Naive thymus-derived CD8-positive, alpha-beta T cell (primary cell): Measurements from ENCODE around the gene SCN4B. TPM values are rescaled to one million over a fixed set of nuclear protein-coding genes. Genes with fewer than 3 reads are reported as not detected.

Source experiments
- ATAC-seq, 2 donors: fragments of 150-1000 bp; cut with Tn5 transposase in 1 of 2; sonication (Bioruptor Pico), chemical (Tn5 transposase) in 1 of 2; 1 replicate in 1 of 2; 2 replicates in 1 of 2; pipeline ENCODE4 v1.10.0; 2021; ENCODE audit warnings: mild to moderate bottlenecking in 2 of 2, moderate library complexity in 2 of 2
- POLR2A ChIA-PET: fragments of 350-600 bp; sonication (Branson Sonifier 250); formaldehyde crosslinking; loops from one replicate; lab custom pipeline; 2021; ENCODE audit warnings: antibody characterized with exemption; lab: Charles Lee
- DNase-seq, 10 donors: peaks; one replicate each; pipeline versions ENCODE4 v3.0.0 to v3.0.0-alpha.2; 2020 to 2022
- H3K27ac Mint-ChIP-seq, 10 donors: one replicate each; pipeline ENCODE4 v1.8.0; 2020 to 2022; ENCODE audit warnings: mild to moderate bottlenecking in 10 of 10, mixed read lengths in 10 of 10, moderate library complexity in 4 of 10, inconsistent platforms in 1 of 10
- H3K27me3 Mint-ChIP-seq, 5 donors: one replicate each; pipeline ENCODE4 v1.8.0; 2021 to 2022; ENCODE audit warnings: mixed read lengths in 5 of 5
- H3K36me3 Mint-ChIP-seq, 3 donors: one replicate each; pipeline ENCODE4 v1.8.0; 2020 to 2022; ENCODE audit warnings: mixed read lengths in 3 of 3, mild to moderate bottlenecking in 2 of 3, inconsistent platforms in 1 of 3
- H3K4me1 Mint-ChIP-seq, 4 donors: one replicate each; pipeline ENCODE4 v1.8.0; 2021 to 2022; ENCODE audit warnings: mixed read lengths in 4 of 4
- H3K4me3 Mint-ChIP-seq, 10 donors: one replicate each; pipeline ENCODE4 v1.8.0; 2020 to 2022; ENCODE audit warnings: mild to moderate bottlenecking in 10 of 10, mixed read lengths in 10 of 10, moderate library complexity in 6 of 10, inconsistent platforms in 1 of 10
- H3K9me3 Mint-ChIP-seq, 9 donors: one replicate each; pipeline ENCODE4 v1.8.0; 2020 to 2022; ENCODE audit warnings: mixed read lengths in 9 of 9, mild to moderate bottlenecking in 3 of 9, inconsistent platforms in 1 of 9, moderate library complexity in 1 of 9
- polyA plus RNA-seq, 3 donors: library from polyadenylated mRNA; unstranded; fragments of 300-500 nt; fragmentation: Illumina TruSeq; gene quantifications; one replicate each; pipeline ENCODE4 v1.2.3, GENCODE V29; 2021
- total RNA-seq, 8 experiments: library from RNA in 2 of 8; stranded (reverse) in 2 of 8; gene quantifications; one replicate each; pipeline ENCODE4 v1.2.3 and lab custom pipeline; 2021 to 2026

Gene SCN4B
- total and polyA plus RNA-seq, 5 experiments from 2014 or later: not detected

- Mint-ChIP-seq H3K27me3 (peaks cover 29 to 71% (median 47%) of the 10 kb centered on the region in 5 donors), H3K36me3 (no peaks in the 10 kb centered on the region), H3K4me1 (peaks cover 12 to 25% (median 17%) of the 10 kb centered on the region in 4 donors), H3K4me3 (peak overlapping the region in 2 of 10 donors; percentile 41 to 58), H3K27ac (no peak overlapping the region), H3K9me3 (no peaks in the 10 kb centered on the region)
- DNase-seq: peak in 6 of 10 donors; percentile 9 to 48 (median 22)
- POLR2A ChIA-PET: interaction anchor here (0.9 kb wide), 1 partner anchor 17 kb away, joined by 3 read pairs; no protein-coding TSS in a partner anchor
- ATAC-seq: peak; percentile 67 to 80
Observed at GRCh38 chr11:118156531-118157185, 4.0 kb upstream of the SCN4B start.

DNA sequence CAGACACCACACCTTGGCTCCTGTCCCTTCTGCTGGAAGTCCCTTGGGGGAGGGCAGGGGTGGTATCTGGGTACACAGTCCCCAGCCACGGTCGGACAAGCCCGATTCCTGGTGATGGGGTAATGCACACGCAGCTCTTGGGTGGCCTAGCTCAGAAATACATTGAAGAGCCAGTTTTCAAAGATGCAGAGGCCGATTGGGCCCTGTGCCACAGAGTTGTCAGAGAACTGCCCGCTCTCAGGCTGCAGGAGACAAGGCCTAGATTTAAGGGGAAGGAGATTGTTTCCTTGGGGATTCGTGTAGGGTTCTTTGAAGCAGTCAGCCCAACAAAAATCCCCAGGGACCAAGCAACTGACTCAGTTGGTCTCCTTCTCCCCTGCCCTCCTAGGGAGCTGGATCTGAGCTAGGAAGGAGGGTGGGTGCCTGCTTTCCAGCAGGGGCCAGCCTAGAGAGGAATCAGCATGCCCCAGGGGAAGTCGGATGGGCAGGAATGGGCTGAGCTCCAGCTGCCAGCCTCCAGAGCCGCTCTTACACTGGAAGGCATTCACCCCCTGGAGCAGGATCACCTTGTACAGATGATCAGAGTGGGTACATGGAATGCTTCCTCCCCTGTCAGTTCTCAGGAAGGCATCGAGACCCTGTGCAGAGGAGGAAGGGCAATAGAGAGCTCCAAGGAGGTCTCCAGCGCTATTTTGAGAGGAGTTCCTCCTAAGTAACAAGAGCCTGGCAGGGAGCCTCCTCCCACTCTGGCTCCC is 3.3 kb upstream of the SCN4B start:
- POLR2A ChIA-PET: interaction anchor here (0.9 kb wide), 1 partner anchor 17 kb away, joined by 3 read pairs; no protein-coding TSS in a partner anchor

GRCh38 chr11:118154641-118155040 is 2.0 kb upstream of the SCN4B start:
- Mint-ChIP-seq H3K4me1 (peaks cover 12 to 25% (median 17%) of the 10 kb centered on the region in 4 donors), H3K36me3 (no peaks in the 10 kb centered on the region), H3K4me3 (peak overlapping the region in 3 of 10 donors; percentile 14 to 79 (median 65)), H3K27me3 (peaks cover 36 to 74% (median 53%) of the 10 kb centered on the region in 5 donors), H3K9me3 (no peaks in the 10 kb centered on the region), H3K27ac (no peak overlapping the region)
- POLR2A ChIA-PET: no interaction called here
- DNase-seq (no peak), ATAC-seq (no peak)

More for the DNA sequence above, 3.3 kb upstream of the SCN4B start:
- H3K27ac Mint-ChIP-seq: no peak overlapping the region
- peaks cover 34 to 73% (median 53%) of the 10 kb centered on the region in 5 donors for H3K27me3 Mint-ChIP-seq
- DNase-seq (no peak), ATAC-seq (no peak)
- H3K4me1 Mint-ChIP-seq: peaks cover 12 to 25% (median 17%) of the 10 kb centered on the region in 4 donors
- peak overlapping the region in 1 of 10 donors; percentile 41 for H3K4me3 Mint-ChIP-seq
- H3K9me3 Mint-ChIP-seq: no peaks in the 10 kb centered on the region
- no peaks in the 10 kb centered on the region for H3K36me3 Mint-ChIP-seq

- Mint-ChIP-seq H3K27me3 (peaks cover 32 to 70% (median 48%) of the 10 kb centered on the region in 5 donors), H3K36me3 (no peaks in the 10 kb centered on the region), H3K9me3 (no peaks in the 10 kb centered on the region), H3K4me3 (peak overlapping the region; percentile 30 to 83 (median 68)), H3K4me1 (peaks cover 12 to 25% (median 17%) of the 10 kb centered on the region in 4 donors), H3K27ac (no peak overlapping the region)
- POLR2A ChIA-PET: no interaction called here
- ATAC-seq (no peak), DNase-seq (peak in 1 of 10 donors; percentile 40)
Observed at GRCh38 chr11:118153976-118154375, 1.4 kb upstream of the SCN4B start.

DNA sequence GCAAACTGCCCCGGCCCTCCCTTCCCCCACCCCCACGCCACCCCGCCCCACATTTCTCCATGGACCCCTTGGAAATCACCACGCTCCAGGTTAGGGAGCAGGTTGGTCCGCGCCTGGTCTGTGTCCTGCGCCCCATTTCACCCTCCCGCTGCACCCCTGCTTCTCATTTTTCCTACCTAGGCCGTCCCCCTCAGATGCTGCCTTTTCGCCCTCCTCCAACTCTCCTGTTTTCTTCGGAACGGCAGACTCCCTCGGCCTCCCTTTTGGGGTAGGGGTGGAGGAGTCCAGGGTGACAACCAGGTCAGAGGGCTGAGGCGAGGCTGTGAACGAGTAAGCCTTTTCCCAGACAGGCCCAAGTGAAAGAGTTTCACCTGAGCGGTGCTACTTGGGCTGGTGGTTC is 893 bp upstream of the SCN4B start:
- Mint-ChIP-seq H3K27me3 (peaks cover 32 to 68% (median 49%) of the 10 kb centered on the region in 5 donors), H3K36me3 (no peaks in the 10 kb centered on the region), H3K9me3 (no peaks in the 10 kb centered on the region), H3K27ac (no peak overlapping the region), H3K4me1 (peaks cover 12 to 25% (median 17%) of the 10 kb centered on the region in 4 donors), H3K4me3 (peak overlapping the region; percentile 30 to 83 (median 68))
- DNase-seq (peak in 1 of 10 donors; percentile 45), ATAC-seq (no peak)
- POLR2A ChIA-PET: no interaction called here

DNA sequence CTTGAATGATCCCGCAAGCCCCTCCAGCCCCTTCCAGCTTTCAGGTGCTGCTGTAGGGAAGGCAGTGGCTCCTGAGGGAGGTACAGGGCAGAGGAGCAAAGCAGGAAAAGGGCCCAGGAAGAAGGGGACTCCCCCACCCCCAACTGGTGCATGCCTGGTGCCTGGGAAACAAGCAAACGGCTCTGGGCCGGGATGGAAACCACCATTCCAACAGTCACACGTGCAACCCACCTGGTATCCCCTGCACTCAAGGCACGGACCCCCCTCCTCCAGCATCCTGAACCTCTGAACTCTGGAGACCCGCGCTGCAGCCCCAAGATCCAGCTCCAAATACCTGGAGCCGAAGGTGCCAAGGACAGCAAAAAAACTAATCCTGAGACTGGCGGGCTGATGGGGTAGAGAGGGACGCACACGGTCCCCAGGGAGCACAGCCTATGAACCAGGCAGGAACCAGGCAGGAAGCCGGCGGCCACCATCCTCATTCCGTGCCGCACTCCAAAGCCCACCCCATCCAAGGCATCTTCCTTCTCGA is 537 bp downstream of the SCN4B start:
- peaks cover 9 to 20% (median 14%) of the 10 kb centered on the region in 4 donors for H3K4me1 Mint-ChIP-seq
- ATAC-seq (no peak), DNase-seq (no peak)
- H3K27me3 Mint-ChIP-seq: peaks cover 25 to 59% (median 46%) of the 10 kb centered on the region in 5 donors
- H3K9me3 Mint-ChIP-seq: no peaks in the 10 kb centered on the region
- peak overlapping the region in 8 of 10 donors; percentile 13 to 79 (median 46) for H3K4me3 Mint-ChIP-seq
- H3K36me3 Mint-ChIP-seq: no peaks in the 10 kb centered on the region
- H3K27ac Mint-ChIP-seq: no peak overlapping the region
- POLR2A ChIA-PET: interaction anchor here (0.7 kb wide), 1 partner anchor 1022 kb away, joined by 6 read pairs; no protein-coding TSS in a partner anchor

DNA sequence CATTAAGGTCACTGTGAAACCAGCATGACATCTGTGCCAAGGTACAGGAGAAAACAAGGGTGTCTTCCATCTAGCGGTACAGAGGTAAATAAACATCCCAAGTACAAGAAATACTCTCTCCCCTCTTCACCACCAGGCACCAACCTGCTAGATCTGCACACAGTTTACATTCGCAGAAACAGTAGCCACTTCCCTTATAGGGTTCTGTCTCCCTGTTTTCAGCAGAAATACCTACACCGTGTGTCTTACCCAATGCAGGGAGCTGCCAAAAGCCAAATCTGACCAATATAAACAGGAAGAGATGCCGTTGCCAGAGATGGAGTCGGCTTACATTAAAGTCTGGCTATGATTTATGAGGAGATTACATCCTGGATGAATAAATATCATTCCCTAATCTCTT is 1.2 kb downstream of the SCN4B start:
- ATAC-seq: no peak
- Mint-ChIP-seq H3K27ac (no peak overlapping the region), H3K27me3 (peaks cover 26 to 55% (median 42%) of the 10 kb centered on the region in 5 donors), H3K4me1 (peaks cover 5 to 14% (median 8%) of the 10 kb centered on the region in 4 donors), H3K9me3 (no peaks in the 10 kb centered on the region), H3K4me3 (peak overlapping the region in 5 of 10 donors; percentile 11 to 56 (median 27)), H3K36me3 (no peaks in the 10 kb centered on the region)
- POLR2A ChIA-PET: no interaction called here
- peak in 1 of 10 donors; percentile 4 for DNase-seq

GRCh38 chr11:118149493-118149892 is 3.1 kb downstream of the SCN4B start:
- no peak overlapping the region for H3K4me3 Mint-ChIP-seq
- ATAC-seq (no peak), DNase-seq (peak in 1 of 10 donors; percentile 58)
- H3K27ac Mint-ChIP-seq: peak overlapping the region in 1 of 10 donors; percentile 24
- H3K36me3 Mint-ChIP-seq: no peaks in the 10 kb centered on the region
- peaks cover 22 to 48% (median 31%) of the 10 kb centered on the region in 5 donors for H3K27me3 Mint-ChIP-seq
- POLR2A ChIA-PET: no interaction called here
- H3K4me1 Mint-ChIP-seq: peaks cover 6 to 11% (median 9%) of the 10 kb centered on the region in 4 donors
- no peaks in the 10 kb centered on the region for H3K9me3 Mint-ChIP-seq

- H3K27me3 Mint-ChIP-seq: peaks cover 22 to 48% (median 32%) of the 10 kb centered on the region in 5 donors
- ATAC-seq (no peak), DNase-seq (peak in 1 of 10 donors; percentile 43)
- no peaks in the 10 kb centered on the region for H3K36me3 Mint-ChIP-seq
- no peak overlapping the region for H3K4me3 Mint-ChIP-seq
- no peaks in the 10 kb centered on the region for H3K9me3 Mint-ChIP-seq
- H3K4me1 Mint-ChIP-seq: peaks cover 4 to 9% (median 7%) of the 10 kb centered on the region in 4 donors
- no peak overlapping the region for H3K27ac Mint-ChIP-seq
- POLR2A ChIA-PET: no interaction called here
Observed at GRCh38 chr11:118148856-118149255, 3.8 kb downstream of the SCN4B start.

GRCh38 chr11:118148240-118148639 is 4.4 kb downstream of the SCN4B start:
- H3K4me1 Mint-ChIP-seq: peaks cover 2 to 4% (median 2%) of the 10 kb centered on the region in 4 donors
- H3K27me3 Mint-ChIP-seq: peaks cover 20 to 47% (median 31%) of the 10 kb centered on the region in 5 donors
- no peaks in the 10 kb centered on the region for H3K9me3 Mint-ChIP-seq
- H3K4me3 Mint-ChIP-seq: no peak overlapping the region
- ATAC-seq: no peak
- POLR2A ChIA-PET: no interaction called here
- H3K36me3 Mint-ChIP-seq: no peaks in the 10 kb centered on the region
- no peak for DNase-seq
- H3K27ac Mint-ChIP-seq: no peak overlapping the region

- H3K9me3 Mint-ChIP-seq: no peaks in the 10 kb centered on the region
- peak overlapping the region in 2 of 10 donors; percentile 33 to 45 for H3K27ac Mint-ChIP-seq
- no peaks in the 10 kb centered on the region for H3K36me3 Mint-ChIP-seq
- no peak for ATAC-seq
- peaks cover 23 to 50% (median 38%) of the 10 kb centered on the region in 5 donors for H3K27me3 Mint-ChIP-seq
- peaks cover 0 to 4% (median 2%) of the 10 kb centered on the region in 4 donors for H3K4me1 Mint-ChIP-seq
- POLR2A ChIA-PET: no interaction called here
- no peak for DNase-seq
- peak overlapping the region in 1 of 10 donors; percentile 58 for H3K4me3 Mint-ChIP-seq
Observed at GRCh38 chr11:118147502-118147901, 5.1 kb downstream of the SCN4B start.

DNA sequence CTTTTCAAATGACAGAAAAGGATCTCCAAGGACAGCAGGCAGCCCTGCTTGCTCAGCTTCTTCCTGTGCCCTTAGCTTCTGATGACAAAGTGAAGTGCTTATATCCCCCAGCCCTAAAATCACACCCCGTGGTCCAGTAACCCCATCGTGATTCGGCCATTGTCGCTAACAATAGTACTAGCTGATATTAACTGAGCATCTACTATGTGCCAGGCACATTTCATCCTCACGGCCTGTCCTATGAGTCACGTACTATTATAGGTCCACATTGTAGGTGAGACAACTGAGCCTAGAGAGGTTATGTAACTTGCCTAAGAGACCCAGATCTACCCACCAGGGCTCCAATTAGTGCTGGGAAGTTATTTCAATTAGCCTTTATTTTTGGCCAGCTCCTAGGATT is 6.1 kb downstream of the SCN4B start:
- Mint-ChIP-seq H3K4me1 (peaks cover 0 to 4% (median 3%) of the 10 kb centered on the region in 4 donors), H3K36me3 (no peaks in the 10 kb centered on the region), H3K9me3 (no peaks in the 10 kb centered on the region), H3K4me3 (peak overlapping the region; percentile 72 to 88 (median 84)), H3K27me3 (peaks cover 30 to 51% (median 47%) of the 10 kb centered on the region in 5 donors), H3K27ac (peak overlapping the region in 1 of 10 donors; percentile 34)
- POLR2A ChIA-PET: no interaction called here
- no peak for ATAC-seq
- DNase-seq: no peak
